Amniotic epithelial cell (primary cell): Measurements from ENCODE around the gene EPS8.
"Not testable (repeated sequence)": the region's sequence is repeated elsewhere in the genome, so short reads cannot be mapped to it uniquely, and the experiment has no call there.

ENCODE experiments used
- DNase-seq: peaks from one replicate; pipeline ENCODE4 v3.0.0-alpha.2; 2010; ENCODE audit warnings: low read depth

Gene EPS8

GRCh38 chr12:15646581-15646980 is 142.6 kb downstream of the EPS8 start:
- DNase-seq: no peak

DNA sequence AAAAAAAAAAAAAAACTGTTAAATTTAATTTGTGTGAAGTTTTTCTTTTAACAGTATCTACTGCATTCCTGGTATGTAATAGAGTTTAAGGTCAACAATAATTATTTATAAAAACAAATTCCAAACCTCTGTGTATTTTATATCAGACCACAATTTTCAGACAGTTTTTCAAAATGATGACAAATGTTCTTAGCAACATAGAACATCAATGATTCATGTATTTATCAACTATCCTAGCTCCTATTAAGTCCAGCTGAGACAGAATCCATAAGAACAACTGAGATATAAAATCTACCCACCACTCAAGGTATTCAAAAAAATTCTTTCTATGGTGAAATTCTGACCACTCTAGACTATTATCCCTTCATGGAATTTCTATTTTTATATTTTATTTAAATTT is 144.5 kb downstream of the EPS8 start:
- peak; percentile 37 for DNase-seq

DNA sequence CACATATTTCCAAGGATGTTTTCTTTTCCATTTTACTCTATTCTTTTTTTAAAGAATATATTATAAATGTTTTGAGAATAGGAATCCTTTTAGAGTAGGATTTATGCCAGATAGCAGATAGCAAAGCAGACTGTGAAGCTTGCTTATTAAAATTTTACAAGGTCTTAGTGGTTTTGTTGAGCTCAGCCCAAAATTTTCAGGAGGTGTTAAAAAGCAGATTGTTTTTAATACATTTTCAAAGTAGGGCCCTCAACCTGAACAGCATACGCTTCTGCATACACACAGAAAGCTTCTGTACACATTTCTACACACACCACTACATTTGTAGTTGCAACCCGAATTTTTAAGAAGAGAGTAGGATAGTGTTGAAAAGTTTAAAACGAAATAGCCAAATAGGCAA is 151.0 kb downstream of the EPS8 start:
- no peak for DNase-seq

GRCh38 chr12:15636060-15636890 is 152.9 kb downstream of the EPS8 start:
- no peak for DNase-seq

- peak; percentile 74 for DNase-seq
These were observed 155.0 kb downstream of the EPS8 start for GRCh38 chr12:15634010-15634683.

DNA sequence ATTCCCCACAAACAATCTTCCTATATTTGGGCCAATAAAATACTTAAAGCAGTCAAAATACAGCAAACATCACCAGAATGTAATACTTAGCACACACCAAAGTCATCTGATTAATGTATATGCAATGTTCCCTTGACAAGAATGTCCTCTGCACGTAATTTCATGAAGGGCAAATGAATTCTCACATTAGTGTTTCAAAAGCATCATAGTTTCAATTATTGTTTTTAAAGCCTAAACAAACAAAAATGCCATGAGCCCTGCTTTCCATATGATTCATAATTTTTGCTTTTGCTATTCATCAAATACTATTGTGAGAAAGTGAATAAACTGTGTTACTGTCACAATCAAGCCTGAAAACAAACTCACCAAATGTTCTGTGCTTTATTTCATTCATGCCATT is 156.0 kb downstream of the EPS8 start:
- DNase-seq: peak; percentile 27

DNA sequence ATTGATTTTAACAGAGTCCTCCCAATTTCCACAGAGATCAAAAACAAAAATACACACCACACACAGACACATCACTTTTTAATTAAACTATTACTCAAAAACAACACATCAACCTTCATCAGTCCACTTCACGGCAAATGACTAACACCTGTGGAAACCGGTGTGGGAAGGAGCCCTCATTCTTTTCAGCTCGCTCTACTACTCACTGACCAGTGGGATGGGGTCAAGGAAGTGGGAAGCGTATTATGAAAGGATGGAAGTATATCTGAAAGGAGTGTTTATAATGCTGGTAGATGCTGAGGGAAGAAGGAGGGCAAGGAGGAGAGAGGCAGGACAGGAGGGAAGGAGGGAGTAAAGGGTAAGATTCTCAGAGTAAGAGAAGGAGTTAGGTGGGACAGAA is 156.5 kb downstream of the EPS8 start:
- DNase-seq: peak; percentile 43

DNA sequence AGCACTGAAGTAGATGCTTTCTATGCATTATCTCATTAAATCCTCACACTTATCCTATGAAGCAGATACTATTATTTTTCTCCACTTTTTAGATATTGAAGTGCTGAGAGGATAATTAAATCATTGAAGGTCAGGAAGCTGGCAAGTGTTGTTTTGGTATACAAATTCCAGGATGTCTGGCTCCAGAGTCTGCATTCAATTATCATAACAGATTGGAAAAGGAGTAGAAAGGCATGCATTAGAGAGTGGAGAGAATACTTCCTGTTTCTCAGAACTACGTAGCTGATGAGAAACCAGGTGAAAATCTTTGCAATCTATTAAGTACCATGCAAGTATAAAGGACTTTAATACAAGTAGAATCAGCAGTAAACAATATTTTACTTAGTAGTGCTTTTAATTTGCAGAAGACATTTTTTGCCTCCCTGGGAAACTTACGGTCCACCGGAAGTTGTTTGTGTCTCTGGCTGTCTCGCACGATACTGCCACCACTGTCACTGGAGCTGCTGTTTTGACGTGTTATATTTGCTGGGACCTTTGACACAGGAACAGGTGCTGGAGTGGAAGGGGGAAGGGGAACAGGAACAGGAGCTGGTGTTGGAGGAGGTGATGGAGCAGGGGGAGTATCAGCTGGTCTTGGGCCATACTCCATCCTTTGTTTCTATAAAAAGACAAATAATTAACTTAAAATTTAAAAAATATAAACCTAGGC is 158.0 kb downstream of the EPS8 start:
- no peak for DNase-seq

GRCh38 chr12:15629761-15630160 is 159.4 kb downstream of the EPS8 start:
- peak; percentile 62 for DNase-seq

GRCh38 chr12:15629108-15629507 is 160.1 kb downstream of the EPS8 start:
- DNase-seq: peak; percentile 99

- peak; percentile 72 for DNase-seq
These were observed 160.9 kb downstream of the EPS8 start for GRCh38 chr12:15627995-15628945.

DNA sequence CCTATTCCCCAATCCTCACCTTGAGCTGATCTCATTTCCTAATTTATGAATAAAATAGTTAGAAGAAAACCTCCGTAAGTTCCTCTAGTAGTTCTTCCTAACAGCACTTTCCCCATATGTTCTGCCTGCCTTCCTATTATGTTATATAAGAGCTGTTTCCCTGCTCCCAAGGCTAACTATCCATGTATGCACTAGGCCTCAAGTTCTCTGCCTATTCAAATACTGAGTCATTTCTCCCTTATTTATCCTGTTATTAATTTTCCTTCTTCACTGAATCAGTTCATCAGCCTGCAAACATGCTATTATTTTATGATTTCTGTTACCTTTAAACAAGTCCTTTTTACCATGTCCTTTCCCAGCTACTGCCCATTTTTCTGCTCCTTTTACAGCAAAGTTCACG is 164.1 kb downstream of the EPS8 start:
- no peak for DNase-seq

- no peak for DNase-seq
These were observed 168.2 kb downstream of the EPS8 start for GRCh38 chr12:15620741-15621539.

- not testable (repeated sequence) for DNase-seq
These were observed 172.7 kb downstream of the EPS8 start for GRCh38 chr12:15616495-15616894.

GRCh38 chr12:15613981-15614380 is 175.2 kb downstream of the EPS8 start:
- no peak for DNase-seq

DNA sequence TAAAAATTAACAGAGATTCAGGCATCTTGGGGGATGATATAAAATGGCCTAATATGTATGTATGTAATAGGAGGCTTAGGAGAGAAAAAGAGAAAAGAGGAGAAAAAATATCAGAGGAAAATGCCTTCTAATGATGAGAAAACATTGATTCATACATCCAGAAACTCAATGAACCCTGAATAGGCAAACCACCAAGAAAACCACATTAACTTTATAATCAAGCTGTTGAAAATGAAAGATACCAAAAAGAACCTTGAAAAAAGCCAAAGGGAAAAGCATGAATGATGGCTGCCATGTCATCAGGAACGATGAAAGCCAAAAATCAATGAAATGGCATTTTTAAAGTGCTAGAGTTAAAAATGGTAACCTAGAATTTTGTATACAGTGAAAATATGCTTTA is 180.2 kb downstream of the EPS8 start:
- DNase-seq: no peak

DNA sequence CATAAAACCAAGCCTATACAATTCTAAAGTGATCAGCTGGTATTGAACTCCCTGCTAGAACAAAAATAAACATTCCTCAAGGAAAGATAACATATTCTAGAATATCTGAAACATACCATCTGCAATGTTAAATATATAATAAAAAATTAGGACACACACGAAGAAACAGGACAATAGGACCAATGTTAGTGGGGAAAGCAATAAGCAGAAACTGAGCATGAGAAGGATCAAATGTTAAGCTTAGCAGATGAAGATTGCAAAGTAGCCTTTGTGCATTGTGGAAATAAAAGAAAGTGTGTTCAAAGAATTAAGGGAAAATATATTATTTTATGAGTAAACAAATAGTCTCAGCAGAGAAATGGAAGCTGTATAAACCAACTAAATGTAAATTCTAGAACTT is 180.8 kb downstream of the EPS8 start:
- no peak for DNase-seq

DNA sequence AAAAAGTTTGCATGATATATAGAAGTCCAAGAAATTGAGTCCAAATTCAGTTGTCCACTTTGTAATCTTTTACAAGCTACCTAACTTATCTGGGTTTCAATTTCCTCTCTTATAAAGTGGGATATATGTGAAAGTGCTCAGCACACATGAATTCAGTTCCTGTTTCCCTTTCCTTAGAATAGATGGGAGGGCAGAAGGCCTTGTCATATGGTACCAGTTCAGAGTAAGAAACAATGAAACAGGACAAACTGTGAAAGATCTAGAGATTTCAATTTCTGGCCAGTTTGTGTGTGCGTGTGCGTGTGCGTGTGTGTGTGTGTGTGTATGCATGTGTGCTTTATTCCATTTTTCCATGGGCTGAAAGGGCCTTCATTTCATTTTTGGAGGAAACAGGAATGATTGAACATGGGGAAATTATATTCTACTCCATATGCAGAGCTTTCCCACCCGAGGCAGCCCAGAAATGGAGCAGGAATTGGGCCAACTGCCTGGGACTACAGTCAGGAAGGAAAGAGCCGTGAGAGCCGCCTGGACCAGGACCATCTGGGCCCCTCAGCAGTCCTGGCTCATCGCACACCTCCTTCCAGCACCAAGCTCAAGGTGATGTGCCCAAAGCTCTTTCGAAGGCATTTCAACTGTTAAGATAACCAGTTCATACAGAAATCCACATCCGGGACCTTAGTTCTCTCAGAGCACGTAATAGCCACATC is 183.2 kb downstream of the EPS8 start:
- DNase-seq: no peak

DNA sequence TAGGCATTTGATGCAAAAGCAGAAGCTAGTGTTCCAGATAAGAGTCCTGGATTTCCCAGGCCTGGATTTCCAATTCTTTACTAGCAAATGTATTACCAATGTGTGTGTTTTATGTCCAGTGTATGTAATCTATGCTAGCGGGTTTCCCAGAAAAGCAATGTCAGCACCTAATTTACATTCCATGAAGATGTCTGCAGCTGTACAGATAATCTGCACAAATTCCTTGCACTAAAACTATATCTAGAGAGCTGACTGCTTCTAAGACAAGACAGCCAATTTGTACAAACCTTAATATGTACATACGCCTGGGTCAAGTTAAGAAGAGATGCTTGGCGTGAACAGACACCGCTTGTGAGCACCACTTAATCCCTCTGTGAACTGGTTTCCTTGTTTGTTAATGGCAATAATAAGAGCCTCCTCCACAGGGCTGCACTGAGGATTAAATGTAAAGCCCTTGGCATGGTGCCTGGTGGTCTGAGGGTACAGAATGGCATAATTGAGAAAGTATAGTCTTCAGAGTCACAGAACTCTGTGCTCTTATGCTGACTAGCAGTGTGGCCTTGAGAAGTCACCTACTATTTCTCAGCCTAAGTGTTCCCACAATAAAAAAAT is 185.6 kb downstream of the EPS8 start:
- peak; percentile 63 for DNase-seq
